ENCODE data around the gene BPIFA3.

DNA sequence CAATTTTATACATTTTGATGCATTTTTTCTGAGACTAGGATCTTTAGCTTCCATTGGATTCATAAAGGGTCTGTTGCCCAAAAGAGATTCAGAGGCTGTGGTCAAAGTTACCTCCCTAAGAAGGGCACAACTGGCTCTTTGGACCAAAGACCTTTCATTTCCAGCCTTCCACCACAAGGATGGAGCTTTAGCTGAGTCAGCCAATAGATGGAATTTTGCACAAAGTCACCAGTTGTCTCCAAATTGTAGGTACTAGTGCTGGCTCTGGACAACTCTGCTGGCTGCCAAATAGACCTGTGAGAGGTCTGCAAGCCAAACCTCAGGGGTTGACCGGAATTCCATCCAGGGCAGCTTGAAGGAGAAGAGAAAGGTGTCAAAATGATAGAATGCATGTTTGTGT is 19.2 kb downstream of the BPIFA3 start:
- TF ChIP-seq, protein P1, sequence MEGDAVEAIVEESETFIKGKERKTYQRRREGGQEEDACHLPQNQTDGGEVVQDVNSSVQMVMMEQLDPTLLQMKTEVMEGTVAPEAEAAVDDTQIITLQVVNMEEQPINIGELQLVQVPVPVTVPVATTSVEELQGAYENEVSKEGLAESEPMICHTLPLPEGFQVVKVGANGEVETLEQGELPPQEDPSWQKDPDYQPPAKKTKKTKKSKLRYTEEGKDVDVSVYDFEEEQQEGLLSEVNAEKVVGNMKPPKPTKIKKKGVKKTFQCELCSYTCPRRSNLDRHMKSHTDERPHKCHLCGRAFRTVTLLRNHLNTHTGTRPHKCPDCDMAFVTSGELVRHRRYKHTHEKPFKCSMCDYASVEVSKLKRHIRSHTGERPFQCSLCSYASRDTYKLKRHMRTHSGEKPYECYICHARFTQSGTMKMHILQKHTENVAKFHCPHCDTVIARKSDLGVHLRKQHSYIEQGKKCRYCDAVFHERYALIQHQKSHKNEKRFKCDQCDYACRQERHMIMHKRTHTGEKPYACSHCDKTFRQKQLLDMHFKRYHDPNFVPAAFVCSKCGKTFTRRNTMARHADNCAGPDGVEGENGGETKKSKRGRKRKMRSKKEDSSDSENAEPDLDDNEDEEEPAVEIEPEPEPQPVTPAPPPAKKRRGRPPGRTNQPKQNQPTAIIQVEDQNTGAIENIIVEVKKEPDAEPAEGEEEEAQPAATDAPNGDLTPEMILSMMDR (conservative IDR thresholded peaks at IDR 0.05) = no peak
- no peak for TF ChIP-seq EZH2 (IDR thresholded peaks at IDR 0.05; ENCODE audit: low read depth)
